Fibroblast of pulmonary artery (primary cell): ENCODE results near the gene SLC25A42.
A peak's percentile ranks its signal among the peaks of the same experiment; 100 is the strongest.

Experiments
- DNase-seq: peaks from one replicate; pipeline ENCODE4 v3.0.0-alpha.2; 2010; ENCODE audit warnings: low read depth
- H3K4me3 ChIP-seq: replicated peaks from 2 replicates; pipeline ENCODE4 v1.5.1; 2011; ENCODE audit warnings: low read depth, mild to moderate bottlenecking, control low read depth, low read length, moderate library complexity
- TF ChIP-seq, protein P1 (sequence below): IDR thresholded peaks from 2 replicates; pipeline ENCODE4 v1.5.1; 2011; ENCODE audit warnings: mild to moderate bottlenecking, control low read depth, low read length, inconsistent platforms; ENCODE audit errors: missing control alignments

Gene SLC25A42

DNA sequence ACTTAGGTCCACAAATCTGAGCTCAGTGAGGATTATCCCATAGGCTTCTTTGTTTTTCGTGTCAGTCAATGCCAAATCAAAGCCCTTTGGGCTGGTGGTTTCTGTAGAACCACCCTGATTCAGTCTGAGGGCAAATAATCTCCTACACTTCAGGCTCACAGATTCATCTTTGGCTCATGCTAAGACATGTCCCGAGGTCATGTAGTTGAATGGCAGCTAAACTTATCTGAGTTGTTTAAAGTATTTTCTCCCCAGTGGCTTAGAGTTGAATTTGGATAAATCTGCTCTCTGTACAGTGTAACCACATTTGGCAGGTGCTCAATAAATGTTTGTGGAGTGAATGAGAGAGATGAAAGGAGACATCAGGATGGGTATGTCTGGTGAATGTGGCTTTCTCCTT, 13.1 kb upstream of the SLC25A42 start:
- TF ChIP-seq, protein P1, sequence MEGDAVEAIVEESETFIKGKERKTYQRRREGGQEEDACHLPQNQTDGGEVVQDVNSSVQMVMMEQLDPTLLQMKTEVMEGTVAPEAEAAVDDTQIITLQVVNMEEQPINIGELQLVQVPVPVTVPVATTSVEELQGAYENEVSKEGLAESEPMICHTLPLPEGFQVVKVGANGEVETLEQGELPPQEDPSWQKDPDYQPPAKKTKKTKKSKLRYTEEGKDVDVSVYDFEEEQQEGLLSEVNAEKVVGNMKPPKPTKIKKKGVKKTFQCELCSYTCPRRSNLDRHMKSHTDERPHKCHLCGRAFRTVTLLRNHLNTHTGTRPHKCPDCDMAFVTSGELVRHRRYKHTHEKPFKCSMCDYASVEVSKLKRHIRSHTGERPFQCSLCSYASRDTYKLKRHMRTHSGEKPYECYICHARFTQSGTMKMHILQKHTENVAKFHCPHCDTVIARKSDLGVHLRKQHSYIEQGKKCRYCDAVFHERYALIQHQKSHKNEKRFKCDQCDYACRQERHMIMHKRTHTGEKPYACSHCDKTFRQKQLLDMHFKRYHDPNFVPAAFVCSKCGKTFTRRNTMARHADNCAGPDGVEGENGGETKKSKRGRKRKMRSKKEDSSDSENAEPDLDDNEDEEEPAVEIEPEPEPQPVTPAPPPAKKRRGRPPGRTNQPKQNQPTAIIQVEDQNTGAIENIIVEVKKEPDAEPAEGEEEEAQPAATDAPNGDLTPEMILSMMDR = no peak
- no peak for DNase-seq
- no peak overlapping the region for H3K4me3 ChIP-seq

DNA sequence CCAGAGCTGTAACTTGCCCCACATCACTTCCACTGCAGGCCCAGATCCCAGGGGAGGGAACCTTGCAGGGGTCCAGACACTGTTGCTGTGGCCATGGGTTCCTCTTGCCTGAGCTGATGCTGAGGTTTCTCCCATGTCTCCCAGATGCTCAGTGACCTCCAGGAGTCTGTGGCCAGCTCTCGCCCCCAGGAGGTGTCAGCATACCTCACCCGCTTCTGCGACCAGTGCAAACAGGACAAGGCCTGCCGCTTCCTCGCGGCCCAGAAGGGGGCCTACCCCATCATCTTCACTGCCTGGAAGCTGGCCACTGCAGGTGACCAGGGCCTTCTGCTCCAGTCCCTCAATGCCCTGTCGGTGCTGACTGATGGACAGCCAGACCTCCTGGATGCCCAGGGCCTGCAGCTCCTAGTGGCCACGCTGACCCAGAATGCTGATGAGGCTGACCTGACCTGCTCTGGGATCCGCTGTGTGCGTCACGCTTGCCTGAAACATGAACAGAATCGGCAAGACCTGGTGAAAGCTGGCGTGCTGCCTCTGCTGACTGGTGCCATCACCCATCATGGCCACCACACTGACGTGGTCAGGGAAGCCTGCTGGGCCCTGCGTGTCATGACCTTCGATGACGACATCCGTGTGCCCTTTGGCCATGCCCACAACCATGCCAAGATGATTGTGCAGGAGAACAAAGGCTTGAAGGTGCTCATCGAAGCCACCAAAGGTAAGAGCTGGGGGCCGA, 12.1 kb upstream of the SLC25A42 start:
- no peak for DNase-seq
- no peak overlapping the region for H3K4me3 ChIP-seq
- TF ChIP-seq, protein P1 = no peak

DNA sequence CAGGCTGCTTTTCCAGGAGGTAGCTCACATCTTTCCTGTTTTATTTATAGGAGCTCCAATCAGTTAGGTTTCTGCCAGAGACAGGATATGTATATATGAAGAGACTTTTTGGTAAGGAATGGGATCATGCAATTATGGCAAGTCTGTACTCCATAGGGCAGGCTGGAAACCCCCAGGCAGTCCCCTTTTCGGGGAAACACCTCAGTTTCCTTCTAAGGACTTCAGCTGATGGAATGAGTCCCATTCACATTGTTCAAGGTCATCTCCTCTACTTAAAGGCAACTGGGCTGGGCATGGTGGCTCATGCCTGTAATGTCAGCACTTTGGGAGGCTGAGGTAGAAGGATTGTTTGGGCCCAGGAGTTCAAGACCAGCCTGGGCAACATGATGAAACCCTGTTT, 10.9 kb upstream of the SLC25A42 start:
- H3K4me3 ChIP-seq = no peak overlapping the region
- no peak for DNase-seq
- TF ChIP-seq, protein P1 = no peak

DNA sequence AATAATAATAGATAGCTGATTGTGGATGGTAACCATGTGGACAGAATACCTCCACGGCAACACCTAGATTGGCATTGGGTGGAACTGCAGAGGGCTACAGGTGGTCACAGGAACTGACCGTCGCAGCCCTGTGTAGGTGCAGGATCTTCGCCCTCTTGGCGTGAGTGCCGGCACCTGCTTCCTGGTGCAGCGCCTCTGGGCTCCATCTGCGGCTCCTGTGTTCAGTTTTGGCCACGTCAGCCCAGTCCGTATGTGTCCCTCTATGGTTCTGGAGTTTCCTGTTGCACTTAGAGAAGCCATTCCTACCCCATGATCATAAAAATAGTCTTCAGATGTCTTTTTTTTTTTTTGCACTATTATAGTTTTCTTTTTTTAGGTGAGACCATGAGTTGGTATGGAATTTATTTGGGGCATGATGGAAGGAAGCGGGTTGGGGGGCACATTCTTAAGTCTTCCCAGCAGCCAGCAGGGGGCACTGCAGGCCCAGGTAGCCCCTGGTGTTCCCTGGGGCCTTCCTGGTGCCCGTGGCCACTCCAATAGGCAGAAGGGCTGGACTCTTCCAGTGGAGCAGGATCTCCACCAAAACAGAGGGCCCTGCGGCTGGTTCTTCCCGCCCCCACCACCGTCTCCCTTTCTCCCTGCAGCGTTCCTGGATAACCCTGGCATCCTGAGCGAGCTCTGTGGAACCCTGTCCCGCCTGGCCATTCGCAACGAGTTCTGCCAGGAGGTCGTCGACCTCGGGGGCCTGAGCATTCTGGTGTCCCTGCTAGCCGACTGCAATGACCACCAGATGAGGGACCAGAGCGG, 10.1 kb upstream of the SLC25A42 start:
- no peak overlapping the region for H3K4me3 ChIP-seq
- DNase-seq = peak; percentile 73
- TF ChIP-seq, protein P1 = peak; percentile 63

DNA sequence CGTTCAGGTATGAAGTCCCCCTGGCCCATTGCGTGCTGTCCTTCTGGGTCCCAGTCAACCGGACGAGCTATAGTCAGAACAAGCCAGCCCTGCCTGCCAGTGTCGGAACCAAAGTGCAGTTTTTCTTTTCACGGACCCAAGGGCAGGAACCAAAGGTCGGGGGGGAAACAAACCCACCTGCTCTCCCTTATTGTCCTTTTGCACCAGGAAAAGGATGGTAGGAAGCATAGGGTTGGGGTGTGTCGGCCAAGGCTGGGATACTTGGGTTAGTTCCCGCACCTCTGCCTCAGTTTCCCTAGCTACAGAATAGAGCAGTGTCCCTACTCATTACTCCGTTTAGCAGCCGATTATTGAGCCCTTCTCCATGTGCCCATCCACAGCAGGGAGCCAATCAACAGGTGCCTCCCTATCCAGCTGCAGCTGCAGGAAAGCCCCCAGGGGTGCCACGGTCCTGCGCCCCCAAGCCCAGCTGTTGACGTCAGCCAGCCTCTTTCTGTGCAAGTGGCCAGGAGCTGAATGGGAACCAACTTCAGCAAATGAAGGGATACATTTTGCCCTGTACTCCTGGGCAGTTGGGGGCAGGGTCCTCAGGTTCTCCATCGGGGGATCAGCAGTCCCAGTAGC, 9.4 kb upstream of the SLC25A42 start:
- TF ChIP-seq, protein P1 = no peak
- H3K4me3 ChIP-seq = no peak overlapping the region
- DNase-seq = no peak

DNA sequence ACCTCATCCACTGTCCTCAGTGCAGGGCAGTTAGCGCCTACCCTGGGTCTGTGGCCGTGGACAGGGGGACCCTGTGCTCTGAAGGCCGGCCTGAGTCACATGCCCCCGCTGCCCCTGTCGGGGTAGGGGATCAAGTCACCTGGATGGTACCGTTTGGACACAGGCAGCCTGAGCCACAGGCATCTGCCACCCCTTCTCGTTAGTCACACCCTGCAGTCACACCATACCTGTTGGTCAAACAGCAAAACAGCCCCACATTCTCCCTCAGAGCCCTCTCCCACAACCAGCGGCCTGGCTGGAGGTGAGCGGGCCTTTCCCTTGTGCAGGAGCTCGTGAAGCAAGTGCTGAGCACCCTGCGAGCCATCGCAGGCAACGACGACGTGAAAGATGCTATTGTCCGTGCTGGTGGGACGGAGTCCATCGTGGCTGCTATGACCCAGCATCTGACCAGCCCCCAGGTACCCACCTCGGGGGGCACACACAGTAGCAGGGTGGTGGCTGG, 8.8 kb upstream of the SLC25A42 start:
- no peak for DNase-seq
- no peak overlapping the region for H3K4me3 ChIP-seq
- TF ChIP-seq, protein P1 = no peak
